GM21360 (cell line): ENCODE data around the gene THSD7B.
"Not testable (repeated sequence)": the region's sequence is repeated elsewhere in the genome, so short reads cannot be mapped to it uniquely, and the experiment has no call there.

Source experiments
- ATAC-seq: cut with Tn5 transposase; IDR thresholded peaks from one replicate; pipeline ENCODE4 v1.9.1; 2021; ENCODE audit warnings: mild to moderate bottlenecking, moderate library complexity; ENCODE audit not compliant: unreplicated experiment

Gene THSD7B

DNA sequence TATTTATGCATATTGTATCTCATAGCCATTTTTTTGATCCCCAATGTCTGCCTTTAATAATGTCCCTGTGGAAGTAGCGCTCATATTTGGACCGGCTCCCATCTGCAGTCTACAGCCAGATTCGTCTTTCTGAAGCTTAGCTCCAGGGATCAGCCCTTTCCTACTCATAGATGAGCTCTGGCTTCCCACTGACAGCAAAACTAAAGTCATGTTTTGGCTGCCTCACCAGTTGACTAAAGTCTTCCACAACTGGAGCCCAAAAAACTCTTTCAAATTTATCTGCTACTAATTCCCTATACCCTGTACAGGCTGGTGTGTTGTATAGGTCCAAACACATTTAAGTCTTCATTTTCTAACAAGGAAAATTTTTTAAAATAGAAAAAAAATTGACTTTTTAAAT lies 904.8 kb downstream of the THSD7B start:
- ATAC-seq: no peak

DNA sequence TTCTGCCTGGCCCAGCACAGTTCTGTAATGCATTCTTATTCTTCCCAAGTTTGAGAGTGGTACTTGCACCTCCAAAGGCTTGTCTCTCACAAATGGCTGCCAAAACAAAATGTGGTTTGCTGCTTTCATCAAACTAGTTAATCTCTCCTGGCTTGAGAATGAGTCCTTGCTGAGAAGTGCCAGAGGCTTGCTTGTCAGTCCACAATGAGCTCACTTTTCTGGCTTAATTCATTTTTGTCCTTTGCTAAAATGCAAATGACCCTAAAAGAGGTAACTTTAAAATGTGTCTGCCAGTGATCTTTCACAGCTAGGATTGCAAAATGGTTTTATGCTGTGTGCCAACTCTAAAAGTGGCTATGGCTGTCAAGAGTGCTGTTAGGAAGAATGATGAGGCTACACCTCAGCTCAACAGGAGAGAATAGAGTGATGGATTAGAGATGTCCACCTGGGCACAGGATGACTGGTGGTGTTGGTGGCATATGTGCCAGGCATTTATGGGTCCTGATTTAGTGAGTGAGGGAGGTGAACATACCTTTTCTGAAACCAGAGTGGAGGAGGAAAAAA lies 907.7 kb downstream of the THSD7B start:
- ATAC-seq: no peak

DNA sequence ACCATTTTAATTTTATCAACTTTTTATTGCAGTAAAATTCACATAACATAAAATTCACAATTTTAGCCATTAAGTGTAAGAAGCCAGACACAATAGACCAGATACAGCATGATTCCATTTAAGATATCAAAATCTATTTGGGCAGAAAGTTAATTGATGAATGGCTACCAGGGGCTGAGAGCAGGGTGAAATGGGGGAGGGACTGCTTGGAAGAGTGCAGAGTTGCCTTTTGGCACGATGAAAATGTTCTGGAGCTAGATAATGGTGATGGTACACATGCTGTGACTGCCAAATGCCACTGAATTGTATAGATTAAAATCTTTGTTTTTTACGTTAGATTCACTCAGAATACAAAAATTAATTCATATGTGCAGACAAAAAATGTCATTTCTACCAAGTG lies 909.6 kb downstream of the THSD7B start:
- ATAC-seq: no peak

DNA sequence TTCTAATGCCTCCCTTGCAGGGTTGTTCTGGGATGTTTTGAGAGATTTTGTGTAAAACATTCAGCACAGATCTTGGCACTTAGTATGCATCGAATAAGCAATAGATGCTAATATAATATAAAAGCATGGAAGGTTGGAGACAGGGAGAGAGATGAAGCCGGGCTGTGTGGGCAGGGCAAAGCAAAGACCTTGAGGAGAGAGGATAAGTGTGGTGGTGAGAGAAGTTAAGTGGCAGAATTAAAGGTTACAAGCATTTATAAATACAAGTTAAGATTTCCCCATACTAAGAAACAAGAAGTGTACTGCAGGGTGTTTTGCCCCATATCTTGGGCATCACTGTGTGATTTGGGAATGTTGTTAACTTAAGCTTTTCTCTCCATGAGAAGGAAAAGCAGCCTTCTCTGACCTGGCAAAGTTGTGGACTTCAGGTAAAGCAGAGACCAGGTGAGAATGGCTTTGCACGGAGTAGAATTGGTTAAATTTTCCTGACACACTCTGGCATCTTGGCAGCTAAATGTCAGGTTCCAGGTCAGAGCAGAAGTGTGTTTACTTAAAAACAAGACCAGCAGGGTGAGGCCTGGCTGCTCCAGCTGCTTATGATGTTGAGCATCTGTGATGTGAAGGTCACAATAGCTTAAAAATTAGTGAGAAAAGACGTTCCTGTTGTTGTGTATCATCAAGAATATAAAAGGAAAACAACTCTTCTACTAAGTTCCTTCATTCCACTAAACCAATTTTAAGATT lies 910.4 kb downstream of the THSD7B start:
- ATAC-seq: no peak

DNA sequence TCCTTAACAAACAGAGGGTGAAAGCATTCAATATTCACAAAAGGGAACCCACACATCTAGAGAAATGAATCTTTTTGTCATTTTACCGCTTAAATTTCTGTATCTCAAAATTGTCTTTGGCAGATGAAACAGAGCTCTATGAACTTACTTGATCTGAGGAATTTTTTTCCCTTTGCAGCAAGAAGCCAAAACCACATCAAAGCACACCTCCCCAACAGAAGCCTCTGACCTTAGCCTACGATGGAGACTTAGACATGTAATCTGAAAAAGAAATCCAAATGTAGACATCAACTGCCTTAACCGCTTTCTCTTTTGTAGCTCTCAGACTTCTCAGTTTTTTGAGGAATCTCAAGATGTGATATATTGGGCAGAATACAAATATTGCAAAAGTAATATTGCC lies 911.0 kb downstream of the THSD7B start:
- ATAC-seq: no peak

DNA sequence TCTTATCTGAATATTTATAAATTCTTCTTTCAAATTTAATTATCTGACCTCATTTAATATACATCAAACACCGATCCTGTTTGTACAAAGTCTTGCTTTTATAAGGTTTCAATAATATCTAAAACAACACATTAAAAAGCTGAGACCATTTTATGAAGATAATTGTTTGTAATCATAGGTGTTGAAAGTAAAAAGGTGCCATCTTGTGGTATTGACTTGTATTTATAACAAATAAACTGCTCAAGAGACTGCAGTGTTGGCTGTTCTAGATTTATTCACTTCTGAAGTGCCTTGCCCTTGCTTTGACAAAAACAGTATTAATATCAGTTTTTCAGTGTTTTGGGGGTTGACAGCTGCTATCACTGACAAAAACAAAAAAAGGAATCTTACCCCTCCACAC lies 912.1 kb downstream of the THSD7B start:
- no peak for ATAC-seq

DNA sequence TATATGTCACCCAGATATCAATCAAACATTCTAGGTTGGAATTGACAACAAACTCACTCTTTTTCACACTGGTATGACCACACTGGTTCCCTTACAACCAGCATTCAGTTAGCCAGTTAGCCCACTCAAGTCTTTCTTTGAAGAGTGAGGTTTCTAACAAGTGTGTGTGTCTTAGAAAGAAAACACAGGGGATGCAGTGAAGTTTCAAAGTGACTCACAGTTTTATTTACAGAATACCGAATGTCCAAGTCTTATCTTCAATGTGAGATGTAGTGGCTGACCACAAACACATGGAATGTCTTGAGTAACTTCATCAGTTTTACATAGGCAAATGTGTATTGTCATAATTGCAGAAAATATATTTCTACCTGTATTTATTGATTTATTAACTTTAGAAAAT lies 924.2 kb downstream of the THSD7B start:
- ATAC-seq: no peak

DNA sequence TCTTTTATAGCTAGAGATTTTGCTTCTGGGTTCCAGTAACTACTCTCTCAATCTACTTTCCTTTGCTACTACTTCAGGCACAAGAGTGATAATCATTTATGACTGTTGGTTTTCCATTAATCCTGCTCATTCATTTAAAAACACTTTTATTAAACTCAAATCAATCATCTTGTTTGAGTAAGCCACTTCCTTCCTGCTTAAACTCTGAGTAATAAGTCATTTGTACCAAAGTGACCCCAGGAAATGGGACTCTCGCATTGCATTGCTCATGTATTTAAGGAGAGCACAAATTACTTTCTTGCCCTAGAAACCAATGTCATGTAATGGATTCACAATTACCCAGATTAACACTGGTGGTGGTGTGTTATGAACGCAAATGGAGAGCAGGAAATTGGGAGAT lies 928.2 kb downstream of the THSD7B start:
- ATAC-seq: no peak

DNA sequence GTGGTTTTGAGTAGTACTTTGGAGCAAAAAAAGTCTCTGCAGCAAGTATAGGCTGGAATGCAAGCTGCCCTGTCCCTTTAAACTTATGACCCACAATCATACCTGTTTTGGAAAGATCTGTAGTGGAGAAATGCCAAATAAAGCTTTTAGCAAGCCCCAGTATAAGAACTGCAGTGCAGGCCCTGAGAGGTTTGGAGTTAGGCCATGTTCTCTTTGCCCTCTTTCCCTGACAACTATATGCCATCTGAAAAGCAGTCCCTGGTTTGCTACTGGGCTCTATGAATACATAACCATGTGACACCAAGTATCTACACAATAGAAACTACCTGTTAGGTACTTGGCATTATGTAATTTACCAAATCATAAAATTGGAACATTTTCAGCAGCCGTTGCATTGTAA lies 931.6 kb downstream of the THSD7B start:
- no peak for ATAC-seq

DNA sequence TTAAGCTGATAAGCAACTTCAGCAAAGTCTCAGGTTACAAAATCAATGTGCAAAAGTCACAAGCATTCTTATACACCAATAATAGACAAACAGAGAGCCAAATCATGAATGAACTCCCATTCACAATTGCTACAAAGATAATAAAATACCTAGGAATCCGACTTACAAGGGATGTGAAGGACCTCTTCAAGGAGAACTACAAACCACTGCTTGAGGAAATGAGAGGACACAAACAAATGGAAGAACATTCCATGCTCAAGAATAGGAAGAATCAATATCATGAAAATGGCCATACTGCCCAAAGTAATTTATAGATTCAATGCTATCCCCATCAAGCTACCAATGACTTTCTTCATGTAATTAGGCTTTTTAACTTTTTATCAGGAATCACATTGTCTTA lies 934.9 kb downstream of the THSD7B start:
- ATAC-seq: not testable (repeated sequence)

DNA sequence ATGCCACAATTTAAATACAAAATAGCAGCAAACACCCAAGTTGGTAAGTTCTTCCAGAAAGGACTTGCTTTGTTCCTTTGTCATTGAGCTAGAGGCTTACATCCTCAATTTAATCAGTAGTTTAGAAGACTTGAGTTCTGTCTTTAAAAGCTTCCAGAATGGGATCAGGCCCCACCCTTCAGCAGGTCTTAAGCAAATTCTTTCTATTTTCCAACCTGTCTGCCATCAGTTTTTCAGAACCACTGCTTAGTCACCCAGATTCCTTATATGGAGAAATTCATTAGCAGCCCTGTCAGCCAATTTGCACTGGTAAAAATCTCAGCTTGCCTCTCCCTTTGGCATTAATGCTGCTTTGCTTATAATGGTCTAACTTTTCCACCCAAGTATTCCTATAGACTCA lies 935.3 kb downstream of the THSD7B start:
- no peak for ATAC-seq

DNA sequence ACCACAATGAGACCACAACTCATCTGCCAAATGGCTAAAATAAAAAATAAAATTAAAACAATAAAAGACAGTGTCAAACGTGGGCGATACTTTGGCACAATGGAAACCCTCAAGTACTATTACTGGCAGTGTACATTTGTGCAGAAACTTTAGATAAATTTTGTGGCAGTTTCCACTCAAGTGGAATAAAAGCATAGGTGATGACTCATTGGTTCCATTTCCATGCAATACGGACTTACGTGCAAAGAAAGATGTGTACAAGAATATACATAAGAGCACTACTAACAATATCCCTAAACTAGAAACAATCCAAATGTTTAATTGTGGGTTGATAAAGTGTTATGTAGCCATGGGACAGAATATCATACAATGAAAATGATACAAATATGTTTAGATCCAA lies 940.0 kb downstream of the THSD7B start:
- no peak for ATAC-seq

DNA sequence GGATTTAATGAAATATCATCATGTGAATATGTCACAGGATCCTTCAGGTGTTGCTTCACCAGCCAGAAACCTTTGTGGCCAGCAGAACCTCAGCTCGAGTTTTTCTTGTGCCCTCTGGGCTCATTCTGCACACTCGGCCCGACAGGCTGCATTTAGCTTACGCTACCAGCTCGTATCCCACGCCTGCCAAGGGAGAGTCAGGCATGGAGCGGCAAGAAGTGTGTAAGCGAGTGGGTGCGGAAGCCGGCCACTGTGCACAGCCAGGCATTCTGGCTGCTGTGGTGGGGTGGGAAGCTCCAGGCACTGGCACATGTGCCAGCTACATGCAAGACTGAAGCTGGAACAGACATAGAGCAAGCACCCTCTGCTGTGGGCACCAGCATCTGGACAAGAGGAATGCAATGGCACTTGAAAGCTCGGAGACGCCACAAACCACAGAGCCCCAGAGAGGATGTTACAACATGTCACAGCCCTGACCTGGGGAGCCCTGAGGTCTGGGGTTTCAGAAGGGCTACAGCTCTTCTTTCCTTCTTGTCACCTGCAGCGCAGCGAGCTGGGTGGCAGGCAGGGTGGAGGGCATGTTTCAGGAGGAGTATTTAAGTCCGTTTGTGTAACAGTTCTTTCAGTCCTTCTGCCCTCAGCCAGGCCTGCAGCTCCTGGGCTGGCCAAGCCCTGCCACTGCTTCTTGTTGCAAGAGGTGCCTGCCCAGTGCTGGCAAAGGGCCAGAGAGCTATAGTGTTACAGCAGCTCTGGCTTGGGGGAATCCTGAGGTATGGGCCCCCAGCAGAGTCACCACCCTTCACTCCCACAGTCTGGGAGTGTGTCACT lies 941.7 kb downstream of the THSD7B start:
- no peak for ATAC-seq

DNA sequence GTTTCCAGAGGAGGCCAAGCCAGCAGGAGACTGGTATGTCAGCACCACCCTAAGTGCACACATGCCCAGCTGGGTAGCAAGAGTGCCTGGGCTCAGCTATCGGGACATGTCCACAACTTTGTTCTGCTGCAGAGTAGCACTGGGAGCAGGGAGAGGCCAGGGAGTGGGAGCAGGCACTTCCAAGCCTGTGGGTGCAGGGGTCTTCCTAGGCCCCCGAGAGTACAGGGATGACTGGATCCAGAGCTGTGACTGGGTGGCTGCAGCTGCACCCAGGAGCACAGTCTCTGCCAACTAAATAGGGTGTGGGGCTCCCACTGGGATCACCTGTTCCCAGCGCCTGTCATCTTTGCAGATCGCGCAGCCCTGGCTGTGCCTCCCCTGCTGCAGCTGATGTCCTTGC lies 943.0 kb downstream of the THSD7B start:
- ATAC-seq: no peak

DNA sequence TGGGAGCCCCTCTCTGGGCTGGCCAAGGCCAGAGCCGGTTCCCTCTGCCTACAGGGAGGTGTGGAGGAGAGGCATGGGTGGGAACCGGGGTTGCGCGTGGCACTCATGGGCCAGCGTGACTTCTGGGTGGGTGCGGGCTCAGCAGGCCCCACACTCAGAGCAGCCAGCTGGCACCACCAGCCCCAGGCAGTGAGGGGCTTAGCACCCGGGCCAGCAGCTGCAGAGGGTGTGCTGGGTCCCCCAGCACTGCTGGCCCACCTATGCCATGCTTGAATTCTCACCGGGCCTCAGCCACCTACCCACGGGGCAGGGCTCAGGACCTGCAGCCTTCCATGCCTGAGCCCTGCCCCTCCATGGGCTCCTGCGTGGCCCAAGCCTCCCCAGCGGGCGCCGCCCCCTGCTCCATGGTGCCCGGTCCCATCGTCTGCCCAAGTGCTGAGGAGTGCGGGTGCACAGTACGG lies 950.4 kb downstream of the THSD7B start:
- no peak for ATAC-seq

DNA sequence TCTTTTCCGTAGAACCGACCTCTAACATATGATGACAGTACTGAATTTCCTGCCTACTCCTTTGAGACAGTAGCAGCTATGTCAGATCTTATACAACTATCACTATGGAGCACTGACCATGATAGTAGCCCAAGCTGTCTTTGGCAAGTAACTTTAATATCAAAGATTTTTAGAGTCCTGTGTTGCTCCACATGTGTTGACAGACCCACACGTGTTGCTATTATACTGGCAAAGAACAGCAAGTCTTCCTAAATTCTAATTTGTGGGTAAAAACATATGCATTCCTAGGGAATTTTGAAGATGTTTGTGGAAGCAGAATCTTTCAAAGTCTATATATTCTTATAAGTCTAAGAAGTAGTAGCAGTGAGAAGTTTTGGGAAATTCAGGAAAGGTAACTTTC lies 953.4 kb downstream of the THSD7B start:
- no peak for ATAC-seq

DNA sequence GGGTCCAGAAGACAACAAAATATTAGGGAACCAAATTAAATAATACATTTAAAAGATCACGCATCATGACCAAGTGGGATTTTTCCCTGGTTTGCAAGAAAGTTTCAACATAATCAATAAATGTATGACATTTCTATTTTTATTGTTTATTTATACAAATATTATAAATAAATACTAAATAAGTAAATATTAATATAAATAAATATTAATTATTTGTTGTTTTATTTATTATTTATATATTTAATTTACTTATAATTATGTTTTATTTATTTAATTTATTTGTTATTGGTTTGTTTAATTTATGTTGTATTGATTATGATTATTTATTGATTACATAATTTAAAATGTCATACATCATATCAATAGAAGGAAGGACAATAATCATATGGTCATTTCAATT lies 956.4 kb downstream of the THSD7B start:
- no peak for ATAC-seq

DNA sequence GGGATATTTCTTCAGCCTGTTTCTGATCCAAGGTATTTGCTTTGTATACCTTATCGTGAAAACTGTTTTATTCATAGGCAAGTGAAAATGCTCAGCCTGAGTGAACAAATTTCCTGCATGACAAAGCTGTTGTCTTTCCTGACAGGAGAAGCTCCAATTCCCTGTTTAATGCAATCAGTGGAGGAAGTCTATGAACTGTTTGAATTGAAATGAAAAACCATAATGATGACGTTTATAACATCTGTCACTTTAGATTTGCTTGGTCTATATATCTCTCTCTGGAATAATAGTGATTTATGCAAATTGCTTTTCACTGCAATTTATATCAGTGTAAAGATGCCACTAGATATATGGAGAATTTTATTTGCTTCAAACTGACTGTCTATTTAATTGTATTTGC lies 959.6 kb downstream of the THSD7B start:
- no peak for ATAC-seq
